Vagina (tissue), 2 donors: ENCODE results near the gene ACADM.

ENCODE experiments used
- POLR2AphosphoS5 ChIP-seq, 2 donors: sonication (generic); formaldehyde crosslinking; IDR thresholded peaks; one replicate each; pipeline ENCODE4 v1.9.0; 2017; ENCODE audit warnings: antibody characterized with exemption in 2 of 2, mild to moderate bottlenecking in 2 of 2, low read depth in 1 of 2; ENCODE audit not compliant: insufficient read depth in 1 of 2
- TF ChIP-seq, protein P1 (sequence below), 3 experiments: fragments of 450-650 bp in 2 of 3; fragments of 200-600 bp in 1 of 3; sonication (generic) in 1 of 3; IDR thresholded peaks; one replicate each; pipeline ENCODE4 v1.5.1; 2017 to 2019; ENCODE audit warnings: antibody characterized with exemption in 3 of 3, mild to moderate bottlenecking in 2 of 3, moderate library complexity in 2 of 3

DNA sequence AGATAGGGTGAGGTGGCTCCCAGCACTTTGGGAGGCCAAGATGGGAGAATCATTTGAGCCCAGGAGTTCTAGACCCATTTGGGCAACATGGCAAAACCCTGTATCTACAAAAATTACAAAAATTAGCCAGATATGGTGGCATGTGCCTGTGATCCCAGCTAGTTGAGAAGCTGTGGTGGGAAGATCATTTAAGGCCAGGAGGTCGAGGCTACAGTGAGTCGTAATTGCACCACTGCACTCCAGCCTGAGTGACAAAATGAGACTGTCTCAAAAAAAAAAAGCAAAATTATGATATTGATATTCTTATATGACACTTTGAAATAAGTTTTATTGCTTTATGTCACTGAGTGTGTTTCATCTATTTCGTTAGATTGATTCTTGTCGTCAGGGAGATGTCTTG, 7.4 kb downstream of the ACADM start:
- TF ChIP-seq, protein P1, sequence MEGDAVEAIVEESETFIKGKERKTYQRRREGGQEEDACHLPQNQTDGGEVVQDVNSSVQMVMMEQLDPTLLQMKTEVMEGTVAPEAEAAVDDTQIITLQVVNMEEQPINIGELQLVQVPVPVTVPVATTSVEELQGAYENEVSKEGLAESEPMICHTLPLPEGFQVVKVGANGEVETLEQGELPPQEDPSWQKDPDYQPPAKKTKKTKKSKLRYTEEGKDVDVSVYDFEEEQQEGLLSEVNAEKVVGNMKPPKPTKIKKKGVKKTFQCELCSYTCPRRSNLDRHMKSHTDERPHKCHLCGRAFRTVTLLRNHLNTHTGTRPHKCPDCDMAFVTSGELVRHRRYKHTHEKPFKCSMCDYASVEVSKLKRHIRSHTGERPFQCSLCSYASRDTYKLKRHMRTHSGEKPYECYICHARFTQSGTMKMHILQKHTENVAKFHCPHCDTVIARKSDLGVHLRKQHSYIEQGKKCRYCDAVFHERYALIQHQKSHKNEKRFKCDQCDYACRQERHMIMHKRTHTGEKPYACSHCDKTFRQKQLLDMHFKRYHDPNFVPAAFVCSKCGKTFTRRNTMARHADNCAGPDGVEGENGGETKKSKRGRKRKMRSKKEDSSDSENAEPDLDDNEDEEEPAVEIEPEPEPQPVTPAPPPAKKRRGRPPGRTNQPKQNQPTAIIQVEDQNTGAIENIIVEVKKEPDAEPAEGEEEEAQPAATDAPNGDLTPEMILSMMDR (IDR thresholded peaks at IDR 0.05): no peak
- no peak for TF ChIP-seq POLR2AphosphoS5 (IDR thresholded peaks at IDR 0.05; ENCODE audit: insufficient read depth in 1 of 2, low read depth in 1 of 2)
